Uterine smooth muscle cell (primary cell): ENCODE results near the gene GGA3. TPM values are rescaled to one million over a fixed set of nuclear protein-coding genes. Genes with fewer than 3 reads are reported as not detected.

Source experiments
- total RNA-seq: library from RNA; depleted of rRNA; stranded (reverse); fragments of >200 nt; gene quantifications from 2 replicates; pipeline ENCODE4 v1.2.3, GENCODE V29; 2014

GGA3 gene, protein sequence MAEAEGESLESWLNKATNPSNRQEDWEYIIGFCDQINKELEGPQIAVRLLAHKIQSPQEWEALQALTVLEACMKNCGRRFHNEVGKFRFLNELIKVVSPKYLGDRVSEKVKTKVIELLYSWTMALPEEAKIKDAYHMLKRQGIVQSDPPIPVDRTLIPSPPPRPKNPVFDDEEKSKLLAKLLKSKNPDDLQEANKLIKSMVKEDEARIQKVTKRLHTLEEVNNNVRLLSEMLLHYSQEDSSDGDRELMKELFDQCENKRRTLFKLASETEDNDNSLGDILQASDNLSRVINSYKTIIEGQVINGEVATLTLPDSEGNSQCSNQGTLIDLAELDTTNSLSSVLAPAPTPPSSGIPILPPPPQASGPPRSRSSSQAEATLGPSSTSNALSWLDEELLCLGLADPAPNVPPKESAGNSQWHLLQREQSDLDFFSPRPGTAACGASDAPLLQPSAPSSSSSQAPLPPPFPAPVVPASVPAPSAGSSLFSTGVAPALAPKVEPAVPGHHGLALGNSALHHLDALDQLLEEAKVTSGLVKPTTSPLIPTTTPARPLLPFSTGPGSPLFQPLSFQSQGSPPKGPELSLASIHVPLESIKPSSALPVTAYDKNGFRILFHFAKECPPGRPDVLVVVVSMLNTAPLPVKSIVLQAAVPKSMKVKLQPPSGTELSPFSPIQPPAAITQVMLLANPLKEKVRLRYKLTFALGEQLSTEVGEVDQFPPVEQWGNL
- 10.4 and 16.0 TPM in 2 replicates for total RNA-seq

GRCh38 chr17:75261336-75262111 lies at the start of gene GGA3, which contains the start of gene MRPS7:
Gene GGA3 (minus strand): TSS chr17:75261606. CDS start chr17:75261587, 19 bp downstream.
Gene MRPS7 (plus strand): TSS chr17:75261879. CDS start chr17:75261901, 22 bp downstream.

GRCh38 chr17:75289115-75289831 lies 27.9 kb upstream of the GGA3 start, which contains the start of gene SLC25A19:
Gene SLC25A19 (minus strand): TSS chr17:75289433. CDS start chr17:75286764, 2,669 bp downstream.

DNA sequence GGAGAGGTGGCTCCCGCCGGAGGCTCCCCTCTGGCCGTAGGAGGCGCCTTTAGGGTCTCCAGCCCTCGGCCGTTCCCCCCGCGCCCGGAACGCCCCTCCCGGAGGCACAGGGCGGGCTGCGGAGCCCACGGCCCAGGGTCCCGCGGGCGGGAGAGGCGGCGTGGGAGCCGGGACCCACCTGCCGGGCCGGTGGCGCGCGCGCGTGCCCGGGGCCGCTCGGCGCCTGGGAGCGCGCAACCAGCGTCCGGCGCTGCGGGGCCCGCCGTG lies 9.5 kb upstream of the GGA3 start, which contains the start of gene MIF4GD:
TSS of gene MIF4GD (minus strand) at position 266 of the 267 bp plus-strand sequence. CDS start 1,036 bp downstream, outside the sequence.

DNA sequence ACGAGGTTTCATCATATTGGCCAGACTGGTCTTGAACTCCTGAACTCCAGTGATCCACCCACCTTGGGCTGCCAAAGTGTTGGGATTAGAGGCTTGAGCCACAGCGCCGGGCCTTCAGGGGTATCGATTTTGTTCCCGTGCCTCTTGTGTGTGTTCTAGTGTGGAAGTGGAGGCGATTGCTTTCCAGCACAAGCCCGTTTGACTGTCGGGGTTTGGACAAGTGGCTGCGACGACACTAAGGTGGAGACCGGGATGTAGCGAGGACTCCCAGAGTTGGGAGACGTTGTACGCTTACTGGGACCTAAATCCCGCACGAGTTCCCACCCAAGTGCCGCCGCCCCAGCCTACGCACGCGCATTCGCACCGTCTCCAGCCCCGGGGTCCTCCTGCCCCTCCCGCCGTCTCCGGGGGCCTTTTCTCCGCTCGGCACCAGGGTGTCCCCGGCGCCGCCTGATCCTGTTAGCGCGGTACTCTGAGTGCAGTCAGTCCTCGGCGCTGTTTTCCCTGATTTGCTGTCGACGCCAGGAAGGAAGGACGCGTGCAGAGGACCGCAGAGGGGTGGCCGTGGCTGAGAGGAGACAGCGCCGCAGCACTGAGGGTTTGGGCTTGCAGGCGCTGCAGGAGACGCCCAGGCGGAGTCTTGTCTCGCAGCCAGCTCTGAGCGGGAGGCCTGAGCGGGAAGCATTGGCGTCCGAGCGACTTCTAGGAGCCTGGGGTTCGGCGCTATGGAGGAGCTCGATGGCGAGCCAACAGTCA lies 56.2 kb downstream of the GGA3 start, which contains the start of gene NUP85:
TSS of gene NUP85 (plus strand) at position 643 of the 756 bp plus-strand sequence. CDS start at position 726, 83 bp downstream.

Other genes with a start within 250 kb of the GGA3 start
- gene MRPL58, start 248.9 kb downstream of the GGA3 start, total RNA-seq = 35.6 and 57.5 TPM in 2 replicates
- gene ATP5PD, start 214.6 kb downstream of the GGA3 start, total RNA-seq = 293 and 304 TPM in 2 replicates
- gene KCTD2, start 214.4 kb downstream of the GGA3 start, total RNA-seq = 15.2 and 15.5 TPM in 2 replicates
- 5.2 and 8.7 TPM in 2 replicates for gene SLC16A5, start 173.7 kb downstream of the GGA3 start, total RNA-seq
- gene ARMC7, start 151.6 kb downstream of the GGA3 start, total RNA-seq = 2.2 and 2.8 TPM in 2 replicates
- 42.7 and 77.2 TPM in 2 replicates for gene NT5C, start 129.9 kb downstream of the GGA3 start, total RNA-seq
- 99.0 and 156 TPM in 2 replicates for gene JPT1, start 107.1 kb downstream of the GGA3 start, total RNA-seq
- 116 and 122 TPM in 2 replicates for gene SUMO2, start 78.6 kb downstream of the GGA3 start, total RNA-seq
- gene NUP85, start 55.9 kb downstream of the GGA3 start, total RNA-seq = 25.9 and 56.6 TPM in 2 replicates
- 44.0 and 62.5 TPM in 2 replicates for gene MRPS7, start 273 bp upstream of the GGA3 start, total RNA-seq
- gene MIF4GD, start 9.6 kb upstream of the GGA3 start, total RNA-seq = 7.6 and 8.3 TPM in 2 replicates
- 6.1 and 11.0 TPM in 2 replicates for gene SLC25A19, start 27.8 kb upstream of the GGA3 start, total RNA-seq
- 84.1 and 87.1 TPM in 2 replicates for gene GRB2, start 144.1 kb upstream of the GGA3 start, total RNA-seq
- 36.4 and 38.3 TPM in 2 replicates for gene TMEM94, start 195.0 kb upstream of the GGA3 start, total RNA-seq